NOMO-1 (cell line): Measurements from ENCODE around the gene WWOX.

Source experiments
- DNase-seq, 2 experiments: peaks; one replicate each; lab custom pipeline; 2025; ENCODE audit not compliant: unreplicated experiment in 2 of 2; lab: John Stamatoyannopoulos, UW

WWOX gene

DNA sequence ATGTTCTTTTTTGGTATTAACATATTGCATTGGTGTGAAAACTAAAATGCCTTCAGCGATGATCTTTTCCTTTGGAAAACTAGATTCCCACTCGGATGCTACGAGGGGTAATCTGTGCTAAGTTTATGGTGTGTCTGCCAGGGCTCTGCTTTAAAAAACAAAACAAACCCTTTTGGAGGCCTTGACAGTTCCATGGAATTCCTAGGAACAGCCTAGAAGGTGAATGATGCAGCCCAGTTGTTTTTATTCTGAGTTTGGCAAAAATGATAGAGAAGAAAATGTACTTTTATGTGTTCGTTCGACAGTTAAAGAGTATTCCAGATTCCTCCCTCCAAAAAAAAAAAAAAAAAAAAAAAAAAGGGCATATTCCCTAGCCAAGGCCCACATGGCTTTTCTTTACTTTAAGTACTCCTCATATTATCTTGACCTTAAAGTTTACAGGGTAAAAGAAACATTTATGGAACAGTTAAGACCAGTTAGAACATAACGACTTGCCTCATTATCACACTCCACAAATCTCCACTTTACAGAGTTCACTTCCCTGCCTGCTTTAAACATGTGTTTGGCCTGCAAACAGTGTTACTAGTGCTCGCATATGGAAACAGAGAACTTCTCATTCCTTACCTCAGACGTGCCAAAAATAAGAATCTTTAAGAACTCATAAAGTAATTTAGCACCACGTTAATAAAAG is 159.1 kb downstream of the WWOX start:
- no peak for DNase-seq

DNA sequence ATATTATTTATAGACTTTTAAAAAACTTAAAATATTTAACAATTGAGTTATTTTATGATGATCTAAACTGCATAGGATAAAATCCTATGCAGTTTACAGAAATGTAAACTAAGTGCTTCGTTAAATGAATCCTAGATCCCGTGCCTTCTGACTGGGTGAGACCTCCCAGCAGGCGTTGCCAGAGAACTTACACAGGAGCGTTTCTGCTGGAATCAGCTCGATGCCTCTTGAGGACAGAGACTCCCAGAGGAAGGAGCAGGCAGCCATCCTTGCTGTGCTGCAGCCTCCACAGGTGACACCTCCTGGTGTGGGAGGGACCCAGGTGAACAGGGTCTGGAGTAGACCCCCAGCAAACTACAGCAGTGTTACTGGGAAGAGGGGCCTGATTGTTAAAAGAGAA is 160.4 kb downstream of the WWOX start:
- no peak for DNase-seq

DNA sequence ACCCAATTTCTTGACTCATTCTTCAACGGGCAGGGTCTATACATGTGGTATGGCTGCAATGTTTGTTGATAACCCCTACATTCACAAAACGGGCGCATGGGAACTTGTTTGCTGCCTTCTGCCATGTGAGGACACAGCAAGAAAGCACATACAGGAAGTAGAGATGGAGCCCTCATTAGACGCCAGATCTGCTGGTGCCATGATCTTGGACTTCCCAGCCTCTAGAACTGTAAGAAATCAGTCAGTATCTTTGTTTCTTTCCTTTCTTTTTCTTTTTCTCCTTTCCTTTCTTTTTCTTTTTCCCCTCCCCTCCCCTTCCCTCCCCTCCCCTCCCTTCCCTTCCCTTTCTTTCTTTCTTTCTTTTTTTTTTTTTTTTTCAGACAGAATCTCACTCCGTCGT is 165.2 kb downstream of the WWOX start:
- DNase-seq: no peak

DNA sequence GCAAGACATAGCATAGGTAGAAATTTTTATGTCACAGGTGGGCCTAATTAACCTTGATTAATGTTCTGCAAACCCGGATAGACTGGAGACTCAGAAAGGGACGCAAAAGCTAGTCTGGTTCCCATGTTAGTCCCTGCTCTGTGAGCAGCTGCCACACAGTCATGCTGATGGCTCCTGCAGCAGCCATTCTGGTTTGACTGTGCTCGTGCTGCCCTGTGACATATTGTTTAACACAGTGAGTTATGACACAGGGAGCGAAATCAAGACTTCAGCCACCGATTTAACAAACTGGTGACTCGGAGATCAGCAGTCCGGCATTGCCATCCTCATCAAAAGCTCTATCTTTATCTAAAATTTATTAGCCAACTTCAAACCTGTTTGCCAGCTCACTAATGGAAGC is 169.8 kb downstream of the WWOX start:
- DNase-seq: no peak

DNA sequence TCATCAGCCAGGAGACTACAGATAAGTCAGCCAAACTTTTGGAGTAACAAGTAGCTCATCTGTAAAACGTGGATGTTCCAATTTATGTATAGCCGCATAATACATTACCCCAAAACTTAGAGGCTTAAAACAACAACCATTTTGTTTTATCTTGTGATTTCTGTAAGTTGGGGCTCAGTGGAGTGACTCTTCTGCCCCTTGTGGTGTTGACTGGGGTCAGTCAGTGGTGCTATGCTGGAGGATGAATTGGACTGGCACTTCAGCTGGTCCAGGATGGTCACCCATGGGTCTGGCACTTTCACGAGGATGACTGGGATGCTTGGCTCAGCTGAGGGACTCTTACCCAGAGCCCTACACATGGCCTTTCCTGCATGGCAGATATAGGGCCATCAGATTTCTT is 172.5 kb downstream of the WWOX start:
- no peak for DNase-seq

DNA sequence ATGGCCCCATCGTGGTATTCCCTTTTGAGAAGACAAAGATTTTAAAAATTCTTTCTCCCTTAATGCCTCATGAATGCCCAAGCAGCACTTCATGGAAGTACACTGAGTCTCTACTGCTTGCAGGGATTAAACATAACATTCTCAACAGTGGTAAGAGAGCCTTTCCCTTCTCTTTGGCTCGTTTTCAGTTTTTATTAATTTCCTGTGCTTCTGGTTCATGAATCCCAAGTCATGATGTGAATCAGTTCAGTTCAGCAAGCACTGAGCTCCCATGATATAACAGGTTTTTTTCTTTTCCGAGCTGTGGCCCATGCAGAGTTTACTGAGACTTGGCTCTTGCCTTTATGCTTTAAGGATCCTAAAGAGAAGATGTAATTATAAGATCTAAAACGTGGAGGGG is 175.3 kb downstream of the WWOX start:
- DNase-seq: no peak

DNA sequence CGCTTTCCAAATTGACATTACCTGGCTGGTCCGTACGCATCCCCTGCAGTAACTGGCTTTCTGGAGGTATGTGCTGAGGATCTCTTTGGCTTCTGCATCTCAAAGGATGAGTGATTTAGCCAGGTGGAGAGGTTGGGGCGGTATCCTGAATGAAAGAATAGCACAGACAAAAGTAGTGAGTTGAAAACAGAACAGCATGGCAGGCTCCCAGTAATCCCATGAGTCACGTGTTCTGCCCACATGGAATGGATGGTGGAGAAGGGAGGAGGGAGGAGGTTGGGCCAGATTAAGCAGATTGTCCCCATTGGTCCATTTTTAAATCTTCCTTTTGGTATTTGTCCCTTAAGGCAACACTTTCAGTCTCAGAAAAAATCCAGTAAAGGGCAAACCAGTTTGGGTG is 176.0 kb downstream of the WWOX start:
- no peak for DNase-seq

DNA sequence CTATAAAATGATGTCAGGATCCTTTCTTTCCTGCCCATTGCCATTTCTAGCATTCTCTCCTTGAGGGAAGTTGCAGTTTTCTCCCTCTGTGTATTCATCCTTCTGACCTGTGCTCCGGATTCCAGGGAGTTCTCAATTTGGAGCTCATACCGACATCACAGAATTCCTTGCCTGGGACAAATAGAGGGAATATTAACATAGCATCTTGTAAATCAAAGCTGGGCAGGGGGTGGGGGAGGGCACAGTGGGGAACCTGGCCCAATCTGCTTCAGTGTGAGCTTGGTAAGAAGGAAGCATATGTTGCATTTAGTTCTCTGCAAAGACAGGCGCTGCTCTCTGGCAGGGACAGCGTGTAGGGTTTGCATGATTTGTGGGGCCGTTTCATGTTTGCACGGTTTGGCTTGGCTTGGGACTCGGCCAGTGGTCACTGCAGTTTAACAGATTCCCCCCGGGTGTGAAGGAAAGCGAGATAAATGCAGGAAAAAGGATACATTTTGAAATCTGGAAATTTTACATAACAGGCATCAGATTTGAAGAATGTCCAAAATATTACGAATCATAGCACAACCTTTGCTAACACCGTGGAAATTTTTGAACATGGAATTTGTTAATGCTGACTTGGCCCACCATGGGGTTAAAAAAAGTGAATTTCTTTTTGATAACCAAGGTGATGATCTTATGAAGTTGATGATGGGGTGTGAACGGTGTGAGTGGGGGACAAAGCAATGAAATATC is 178.0 kb downstream of the WWOX start:
- DNase-seq: no peak

DNA sequence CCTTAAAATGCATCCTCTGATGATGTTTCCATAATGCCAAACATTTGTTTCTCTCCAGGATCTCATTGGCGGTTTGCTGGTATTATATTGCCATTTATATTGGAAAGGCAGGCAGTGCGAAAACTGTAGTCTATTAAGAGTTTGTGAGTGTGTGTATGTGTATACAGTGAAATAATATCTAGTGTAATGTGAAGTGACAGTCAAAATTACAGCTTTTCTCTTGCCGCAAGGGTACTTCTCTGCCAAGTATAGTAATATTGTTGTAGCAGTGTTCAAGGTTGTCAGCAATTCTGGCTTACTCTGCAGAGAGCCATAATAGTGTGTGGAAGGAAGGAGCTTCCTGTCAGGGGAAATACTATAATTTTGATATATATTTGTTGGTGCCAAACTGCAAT is 178.6 kb downstream of the WWOX start:
- DNase-seq: no peak

DNA sequence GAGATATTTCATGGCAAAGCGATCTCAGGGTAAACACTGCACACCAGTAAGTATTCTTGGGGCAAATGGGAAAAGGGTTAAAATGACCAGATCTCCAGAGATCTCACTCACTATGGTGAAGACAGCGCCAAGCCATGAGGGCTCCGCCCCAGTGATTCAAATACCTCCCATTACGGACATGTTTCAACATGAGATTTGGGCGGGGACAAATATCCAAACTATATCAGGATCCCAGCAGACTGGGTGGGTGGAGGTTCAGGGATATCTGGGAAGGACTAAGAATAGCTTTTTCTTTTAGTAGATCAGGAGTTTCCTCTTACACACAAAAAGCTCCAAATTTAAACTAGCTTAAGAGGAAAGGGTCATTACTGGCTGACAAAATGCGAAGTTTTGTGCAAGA is 181.7 kb downstream of the WWOX start:
- no peak for DNase-seq

DNA sequence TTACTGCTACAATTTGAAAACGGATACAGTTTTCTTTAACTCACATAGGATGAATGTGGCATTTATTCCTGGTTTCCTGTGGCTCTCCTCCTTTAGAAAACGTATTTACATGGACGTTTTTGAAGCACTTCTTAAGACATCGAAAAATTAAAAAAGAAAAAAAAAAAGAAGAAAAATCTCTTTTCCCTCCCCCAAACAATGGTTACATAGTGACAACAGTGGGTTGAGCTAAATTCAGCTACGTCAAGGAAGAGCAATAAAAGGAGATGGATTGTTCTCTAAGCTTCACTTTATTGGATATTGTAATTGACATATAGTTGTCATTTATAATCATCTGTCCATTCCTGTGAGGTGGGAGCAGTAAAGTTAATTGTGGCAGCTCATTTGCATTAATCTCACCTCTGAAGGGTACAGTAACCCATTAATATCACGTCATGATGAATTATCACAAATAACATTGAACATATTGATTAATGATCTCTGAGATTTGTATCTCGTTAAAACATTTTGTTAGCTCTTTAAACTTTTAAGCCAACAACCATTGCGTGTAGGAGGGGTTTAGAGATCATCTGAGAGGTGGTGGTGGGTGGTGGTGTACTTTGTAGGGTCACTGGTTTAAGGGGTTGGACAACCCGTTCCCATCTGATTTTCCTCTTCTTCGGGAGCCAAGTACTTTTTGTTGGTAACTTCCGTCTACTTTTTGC is 184.2 kb downstream of the WWOX start:
- no peak for DNase-seq

DNA sequence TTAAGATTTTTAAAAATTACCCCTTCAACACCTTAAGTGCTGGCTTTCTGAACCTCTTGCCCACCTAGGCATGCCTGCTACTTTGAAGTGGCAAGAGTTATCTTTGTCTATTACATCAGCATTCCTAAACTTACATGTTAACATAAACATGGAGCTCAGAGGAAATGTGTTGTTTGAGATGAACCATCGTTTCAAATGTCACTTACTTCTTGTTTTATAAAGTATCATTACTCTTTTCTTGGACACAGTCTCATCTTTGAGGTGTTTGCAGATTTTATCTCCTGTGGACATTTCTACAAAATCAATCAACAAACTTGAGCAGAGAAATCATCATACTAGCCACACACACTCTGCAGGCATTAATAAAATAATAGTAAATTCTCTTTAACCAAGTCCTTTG is 184.9 kb downstream of the WWOX start:
- no peak for DNase-seq

DNA sequence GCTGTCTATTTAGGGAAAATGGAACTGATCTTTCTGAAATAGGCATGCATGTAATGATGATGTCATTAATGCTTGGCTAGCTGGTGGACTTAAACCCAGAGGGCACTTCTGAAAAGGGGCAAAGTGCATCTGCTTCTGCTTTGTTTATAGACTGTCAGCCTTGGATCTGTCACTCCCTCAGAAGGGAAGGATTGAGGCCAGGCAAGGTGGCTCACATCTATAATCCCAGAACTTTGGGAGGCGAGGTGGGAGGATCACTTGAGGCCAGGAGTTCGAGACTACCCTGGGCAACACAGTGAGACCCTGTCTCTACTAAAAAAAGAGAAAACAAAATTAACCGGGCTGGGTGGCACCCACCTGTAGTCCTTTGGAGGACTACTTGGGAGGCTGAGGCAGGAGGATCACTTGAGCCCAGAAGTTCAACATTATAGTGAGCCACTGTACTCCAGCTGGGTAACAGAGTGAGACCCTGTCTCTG is 185.5 kb downstream of the WWOX start:
- no peak for DNase-seq

DNA sequence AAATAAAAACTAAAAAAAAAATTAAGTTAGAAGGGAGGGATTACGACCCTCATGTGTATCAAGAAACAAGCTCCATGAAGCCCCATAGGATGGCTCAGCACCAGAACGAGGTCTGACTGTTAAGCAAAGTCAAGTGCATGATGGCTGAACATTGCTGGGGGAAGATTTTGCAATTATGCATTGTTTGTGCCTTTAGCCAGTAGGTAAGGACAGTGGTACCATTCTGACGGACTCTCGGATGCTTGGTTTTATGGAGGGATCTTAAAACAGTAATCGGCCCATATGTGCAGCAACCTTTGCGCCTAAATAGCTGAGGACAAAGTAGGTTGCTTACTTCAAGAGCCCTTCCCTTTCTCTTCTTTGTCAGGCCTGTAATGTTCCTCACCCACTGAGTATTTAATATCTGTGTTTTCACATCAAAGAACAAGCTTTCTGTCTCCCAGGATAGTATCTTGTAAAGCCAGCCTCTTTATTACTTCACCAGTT is 186.0 kb downstream of the WWOX start:
- no peak for DNase-seq

DNA sequence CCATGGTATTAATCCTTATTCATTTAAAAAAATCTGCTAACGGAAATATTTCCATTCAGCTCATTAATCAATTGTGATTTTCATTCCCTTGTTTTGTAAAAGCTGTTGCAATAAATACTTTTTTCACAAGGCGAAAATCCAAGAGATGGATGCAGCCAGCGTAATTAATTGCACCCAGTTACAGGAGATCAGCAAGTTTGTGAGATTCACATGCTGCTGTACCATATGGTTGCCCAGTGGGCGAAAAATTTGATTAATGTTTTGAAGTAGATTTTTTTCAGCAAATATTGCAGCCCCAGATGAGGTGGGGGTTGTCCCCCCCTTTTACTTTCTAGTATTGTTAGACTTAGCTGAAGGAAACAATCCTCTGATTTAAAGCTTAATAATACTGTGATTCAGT is 186.6 kb downstream of the WWOX start:
- no peak for DNase-seq

DNA sequence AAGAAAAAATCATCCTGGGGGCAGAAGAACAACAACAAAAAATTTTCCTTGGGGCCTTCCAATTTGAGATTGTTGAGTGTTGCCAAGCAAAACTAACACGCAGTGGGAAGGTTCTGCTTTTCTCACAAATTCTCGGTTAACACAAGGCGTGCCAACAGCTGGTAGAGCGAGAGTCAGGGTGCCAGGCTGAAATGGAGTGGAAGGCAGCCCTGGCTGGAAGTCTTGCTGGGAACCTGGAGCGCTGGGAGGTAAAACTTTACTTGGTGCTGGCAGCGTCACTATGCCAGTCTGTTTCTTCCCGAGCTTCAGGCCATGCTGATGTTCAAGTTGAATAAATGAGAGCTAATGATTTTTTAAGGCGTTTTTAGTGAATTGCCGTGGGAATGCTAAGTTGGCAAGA is 189.4 kb downstream of the WWOX start:
- DNase-seq: no peak

DNA sequence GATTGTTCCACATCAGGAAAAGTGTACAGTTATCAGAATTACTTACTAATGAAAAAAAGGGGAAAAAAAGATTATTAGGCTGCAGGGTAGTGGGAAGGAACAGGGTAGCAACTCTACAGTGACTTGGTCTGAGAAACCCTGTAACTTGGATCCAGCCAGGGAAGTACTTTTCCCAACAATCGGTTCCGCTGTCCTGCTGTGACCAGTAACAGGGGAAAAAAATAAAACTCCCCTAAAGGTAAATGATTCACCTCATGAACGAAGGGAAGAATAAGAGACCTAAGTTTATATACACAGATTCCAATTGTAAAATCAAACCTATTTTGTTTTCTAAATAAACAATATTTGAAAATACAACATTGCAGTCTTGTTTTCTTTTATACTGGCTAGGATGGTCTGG is 189.9 kb downstream of the WWOX start:
- no peak for DNase-seq

DNA sequence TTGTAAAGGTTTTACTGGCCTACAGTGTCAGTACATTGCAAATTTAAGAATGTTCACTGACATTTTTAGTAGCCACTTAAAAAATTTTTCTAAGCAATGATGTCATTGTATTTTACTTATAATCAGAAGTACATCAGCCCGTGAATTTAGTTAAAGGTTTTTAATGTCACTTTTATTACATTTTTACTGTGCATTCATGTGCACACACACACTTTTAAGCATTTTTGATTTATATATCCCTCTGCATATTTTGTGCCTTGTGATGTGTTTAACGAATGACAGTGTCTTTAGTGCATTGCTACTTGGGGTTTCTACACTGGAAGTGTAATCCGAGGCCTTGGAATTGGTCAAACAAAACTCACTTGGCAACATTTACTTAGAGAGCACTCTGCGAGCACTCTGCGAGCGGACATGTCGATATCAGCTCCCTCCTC is 190.4 kb downstream of the WWOX start:
- DNase-seq: no peak

DNA sequence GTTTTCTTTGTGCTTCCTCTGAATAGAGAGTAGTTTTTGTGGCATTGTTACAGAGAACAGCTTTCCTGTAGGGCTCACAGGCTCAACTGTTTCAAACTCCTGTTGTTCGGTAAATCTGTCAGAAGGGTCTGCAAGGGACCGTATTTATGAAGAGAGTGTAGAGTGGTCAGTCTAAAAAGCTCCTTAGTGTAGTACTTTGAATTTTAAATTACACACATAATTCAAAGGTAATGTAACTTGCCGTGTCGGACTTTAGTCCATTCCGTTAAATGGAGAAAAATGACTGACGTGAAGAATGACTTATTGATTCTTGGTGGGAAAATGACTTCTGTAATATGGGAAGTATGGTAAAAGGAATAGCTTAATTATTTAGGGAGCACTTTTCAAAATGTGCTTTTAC is 190.9 kb downstream of the WWOX start:
- DNase-seq: no peak

DNA sequence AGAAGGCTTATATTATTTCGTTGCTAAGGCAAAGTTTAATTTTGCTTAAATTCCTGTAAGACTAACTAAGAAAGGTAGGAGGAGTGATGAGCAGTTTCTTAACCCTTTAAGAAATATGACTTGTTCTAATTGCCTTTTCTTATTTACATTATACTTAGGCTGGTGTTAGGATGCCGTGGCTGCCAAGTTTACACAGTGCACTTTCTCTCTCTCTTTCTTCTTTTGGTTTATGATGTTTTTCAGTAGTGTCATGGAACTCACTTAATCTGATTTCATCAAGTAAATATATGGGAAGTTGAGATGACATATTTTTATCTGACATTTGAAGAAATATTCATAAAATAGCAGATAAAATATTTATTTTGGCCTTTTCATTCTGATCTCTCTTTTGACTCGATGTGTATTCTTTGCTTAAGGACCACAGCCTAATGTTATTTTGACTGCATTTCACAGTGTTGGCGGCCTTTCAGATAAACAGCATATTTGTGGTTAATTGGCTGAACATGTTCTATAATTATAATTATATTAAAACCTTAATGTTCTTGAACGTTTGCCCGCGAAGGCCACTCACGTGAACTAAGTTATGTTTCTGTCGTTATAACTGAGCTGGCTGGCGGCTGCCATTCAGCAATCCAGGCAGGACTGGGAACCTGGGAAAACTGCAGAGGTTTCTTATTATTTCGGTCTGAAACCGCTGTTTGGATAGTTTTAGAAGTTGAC is 191.6 kb downstream of the WWOX start:
- no peak for DNase-seq

DNA sequence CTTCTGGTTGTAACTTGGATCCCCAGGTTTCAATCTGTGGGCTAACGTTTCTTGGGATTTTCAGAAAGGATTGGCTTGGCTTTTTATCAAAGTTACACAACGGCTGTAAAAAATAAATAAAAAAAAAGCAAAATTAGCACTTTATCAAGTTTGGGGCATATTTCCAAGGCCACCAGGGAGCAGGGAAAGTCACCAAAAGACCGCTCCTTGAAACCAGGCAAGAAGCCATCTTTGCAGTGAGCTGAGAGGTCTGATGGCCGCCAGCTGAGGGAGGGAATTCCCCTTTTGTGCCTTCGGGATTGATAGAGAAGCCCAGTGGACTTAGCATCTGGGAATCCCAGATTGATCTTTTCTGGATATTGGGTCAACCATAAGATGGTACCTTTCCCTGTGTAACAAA is 192.2 kb downstream of the WWOX start:
- DNase-seq: no peak
